IgD-negative memory B cell (primary cell): ENCODE measurements around the gene STAT3. TPM values are rescaled to one million over a fixed set of nuclear protein-coding genes. Genes with fewer than 3 reads are reported as not detected.
"Not testable (repeated sequence)": the region's sequence is repeated elsewhere in the genome, so short reads cannot be mapped to it uniquely, and the experiment has no call there.

ENCODE experiments used
- H3K27ac Mint-ChIP-seq, 3 donors: one replicate each; pipeline ENCODE4 v1.8.0; 2020 to 2022; ENCODE audit warnings: mild to moderate bottlenecking in 3 of 3, mixed read lengths in 3 of 3, moderate library complexity in 1 of 3
- H3K27me3 Mint-ChIP-seq: one replicate; pipeline ENCODE4 v1.8.0; 2021; ENCODE audit warnings: mixed read lengths
- H3K36me3 Mint-ChIP-seq: one replicate; pipeline ENCODE4 v1.8.0; 2020; ENCODE audit warnings: mild to moderate bottlenecking, mixed read lengths
- H3K4me1 Mint-ChIP-seq, 3 donors: one replicate each; pipeline ENCODE4 v1.8.0; 2020 to 2022; ENCODE audit warnings: mixed read lengths in 3 of 3, mild to moderate bottlenecking in 1 of 3
- H3K4me3 Mint-ChIP-seq, 4 donors: one replicate each; pipeline ENCODE4 v1.8.0; 2020 to 2022; ENCODE audit warnings: mild to moderate bottlenecking in 4 of 4, mixed read lengths in 4 of 4, moderate library complexity in 3 of 4
- H3K9me3 Mint-ChIP-seq, 3 donors: one replicate each; pipeline ENCODE4 v1.8.0; 2020 to 2021; ENCODE audit warnings: mixed read lengths in 3 of 3, mild to moderate bottlenecking in 1 of 3
- polyA plus RNA-seq: library from polyadenylated mRNA; unstranded; fragments of 300-500 nt; fragmentation: Illumina TruSeq; gene quantifications from one replicate; pipeline ENCODE4 v1.2.3, GENCODE V29; 2021

Gene STAT3
- polyA plus RNA-seq, 1 donor from 2014 or later = 106 TPM

- H3K36me3 Mint-ChIP-seq = peaks cover 3% of the 10 kb centered on the region
- H3K4me1 Mint-ChIP-seq = peaks cover 49 to 56% (median 56%) of the 10 kb centered on the region in 3 donors
These were observed 114.6 kb downstream of the STAT3 start for GRCh38 chr17:42273474-42274252.

DNA sequence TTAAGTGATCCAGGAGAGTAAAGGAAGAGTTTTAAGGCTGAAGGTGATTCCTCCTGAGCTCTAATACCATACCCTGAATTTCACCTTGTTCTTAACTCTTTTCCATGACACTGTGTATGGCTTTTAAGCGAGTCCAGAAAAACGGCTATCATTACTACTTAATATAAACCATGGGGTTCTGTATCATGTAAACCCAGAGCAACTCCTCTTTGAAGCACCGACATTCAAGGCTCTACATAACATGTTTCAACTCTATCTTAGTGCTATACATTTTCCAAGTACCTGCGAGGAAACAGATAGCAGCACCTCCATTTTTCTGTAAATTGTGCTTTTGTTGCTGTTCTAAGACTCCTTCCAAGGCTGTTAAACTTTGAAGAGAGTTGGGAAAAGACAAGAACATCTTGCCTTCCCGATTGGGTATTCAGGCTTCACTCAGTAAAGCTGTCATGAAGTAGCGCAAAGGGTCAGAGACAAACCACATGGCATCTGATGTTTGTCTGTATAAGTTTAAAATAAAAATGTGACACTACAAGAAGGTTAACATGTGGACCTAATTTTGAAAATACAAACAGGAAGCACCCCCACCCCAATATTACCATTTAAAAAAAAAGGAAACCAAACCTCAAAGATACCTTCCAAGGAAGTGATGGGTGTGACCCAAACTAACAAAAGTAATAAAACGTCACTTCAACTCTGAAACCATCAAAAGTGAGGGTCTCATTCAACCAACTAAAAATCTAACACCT lies 115.9 kb downstream of the STAT3 start:
- H3K4me3 Mint-ChIP-seq = peak overlapping the region; percentile 61 to 93 (median 80)
- peak overlapping the region; percentile 4 to 89 (median 54) for H3K27ac Mint-ChIP-seq
- H3K4me1 Mint-ChIP-seq = peaks cover 45 to 60% (median 58%) of the 10 kb centered on the region in 3 donors
- H3K9me3 Mint-ChIP-seq = no peaks in the 10 kb centered on the region
- peaks cover 3% of the 10 kb centered on the region for H3K36me3 Mint-ChIP-seq
- peaks cover 2% of the 10 kb centered on the region for H3K27me3 Mint-ChIP-seq

More at GRCh38 chr17:42273474-42274252, 114.6 kb downstream of the STAT3 start:
- H3K27ac Mint-ChIP-seq = peak overlapping the region; percentile 24 to 92 (median 86)
- H3K9me3 Mint-ChIP-seq = no peaks in the 10 kb centered on the region
- peaks cover 2% of the 10 kb centered on the region for H3K27me3 Mint-ChIP-seq
- peak overlapping the region; percentile 93 to 99 (median 96) for H3K4me3 Mint-ChIP-seq

GRCh38 chr17:42271779-42272035 lies 116.5 kb downstream of the STAT3 start:
- Mint-ChIP-seq H3K4me1 (peaks cover 42 to 60% (median 58%) of the 10 kb centered on the region in 3 donors), H3K9me3 (no peaks in the 10 kb centered on the region), H3K27me3 (peaks cover 2% of the 10 kb centered on the region), H3K4me3 (peak overlapping the region in 3 of 4 donors; percentile 75 to 93 (median 84)), H3K27ac (peak overlapping the region; percentile 4 to 89 (median 4)), H3K36me3 (peaks cover 3% of the 10 kb centered on the region)

GRCh38 chr17:42271006-42271778 lies 117.0 kb downstream of the STAT3 start:
- Mint-ChIP-seq H3K27ac (peak overlapping the region; percentile 4 to 89 (median 4)), H3K4me3 (peak overlapping the region in 3 of 4 donors; percentile 75 to 93 (median 84)), H3K36me3 (peaks cover 3% of the 10 kb centered on the region), H3K9me3 (no peaks in the 10 kb centered on the region), H3K4me1 (peaks cover 42 to 60% (median 58%) of the 10 kb centered on the region in 3 donors), H3K27me3 (peaks cover 2% of the 10 kb centered on the region)

- peaks cover 3% of the 10 kb centered on the region for H3K36me3 Mint-ChIP-seq
- H3K4me1 Mint-ChIP-seq = peaks cover 41 to 60% (median 58%) of the 10 kb centered on the region in 3 donors
These were observed 117.6 kb downstream of the STAT3 start for GRCh38 chr17:42270596-42270995.

DNA sequence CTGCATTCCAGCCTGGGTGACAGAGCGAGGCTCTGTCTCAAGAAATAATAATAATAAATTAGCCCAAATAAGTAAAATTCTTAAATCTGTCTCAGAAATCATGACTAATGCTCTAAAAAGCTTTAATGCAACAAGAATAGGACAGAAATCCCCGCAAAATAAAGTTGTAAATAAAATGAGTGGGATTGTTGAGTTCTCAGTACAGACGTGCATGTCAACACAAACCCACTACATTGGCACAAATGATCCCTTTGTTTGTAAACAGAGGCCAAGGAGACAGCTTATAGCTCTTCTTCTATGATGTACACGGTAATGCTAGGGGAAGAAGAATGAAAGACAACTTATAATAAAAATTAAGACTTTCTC lies 118.1 kb downstream of the STAT3 start:
- Mint-ChIP-seq H3K27ac (no peak overlapping the region), H3K4me3 (peak overlapping the region in 1 of 4 donors; percentile 45), H3K4me1 (peaks cover 37 to 55% (median 55%) of the 10 kb centered on the region in 3 donors), H3K9me3 (no peaks in the 10 kb centered on the region), H3K36me3 (peaks cover 3% of the 10 kb centered on the region), H3K27me3 (no peaks in the 10 kb centered on the region)

More at GRCh38 chr17:42270596-42270995, 117.6 kb downstream of the STAT3 start:
- H3K4me3 Mint-ChIP-seq = peak overlapping the region in 1 of 4 donors; percentile 65
- peaks cover 2% of the 10 kb centered on the region for H3K27me3 Mint-ChIP-seq
- H3K27ac Mint-ChIP-seq = no peak overlapping the region
- no peaks in the 10 kb centered on the region for H3K9me3 Mint-ChIP-seq

DNA sequence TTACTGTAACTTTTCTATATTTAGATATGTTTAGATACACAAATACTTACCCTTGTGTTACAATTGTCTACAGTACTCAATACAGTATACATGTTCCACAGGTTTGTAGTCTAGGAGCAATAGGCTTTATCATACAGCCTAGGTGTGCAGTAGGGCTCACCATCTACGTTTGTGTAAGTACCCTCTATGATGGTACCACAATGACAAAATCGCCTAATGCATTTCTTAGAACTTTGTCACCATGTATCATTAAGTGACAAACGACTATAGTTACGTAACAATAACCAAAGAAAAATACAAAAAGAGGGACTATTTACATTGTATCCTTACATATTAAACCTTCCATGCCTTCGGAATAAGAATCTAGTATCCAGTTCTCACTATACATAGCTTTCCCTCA lies 120.0 kb downstream of the STAT3 start:
- Mint-ChIP-seq H3K4me1 (peaks cover 25 to 40% (median 39%) of the 10 kb centered on the region in 3 donors), H3K27me3 (no peaks in the 10 kb centered on the region), H3K36me3 (no peaks in the 10 kb centered on the region), H3K9me3 (no peaks in the 10 kb centered on the region), H3K27ac (no peak overlapping the region), H3K4me3 (peak overlapping the region in 1 of 4 donors; percentile 63)

GRCh38 chr17:42266918-42267766 lies 121.1 kb downstream of the STAT3 start:
- Mint-ChIP-seq H3K36me3 (no peaks in the 10 kb centered on the region), H3K4me3 (no peak overlapping the region), H3K9me3 (no peaks in the 10 kb centered on the region), H3K27ac (peak overlapping the region in 2 of 3 donors; percentile 21 to 29), H3K27me3 (no peaks in the 10 kb centered on the region), H3K4me1 (peaks cover 16 to 31% (median 30%) of the 10 kb centered on the region in 3 donors)

GRCh38 chr17:42266462-42266861 lies 121.8 kb downstream of the STAT3 start:
- no peaks in the 10 kb centered on the region for H3K27me3 Mint-ChIP-seq
- peak overlapping the region in 2 of 3 donors; percentile 21 to 29 for H3K27ac Mint-ChIP-seq
- H3K36me3 Mint-ChIP-seq = no peaks in the 10 kb centered on the region
- H3K4me1 Mint-ChIP-seq = peaks cover 12 to 24% (median 23%) of the 10 kb centered on the region in 3 donors
- no peaks in the 10 kb centered on the region for H3K9me3 Mint-ChIP-seq
- H3K4me3 Mint-ChIP-seq = peak overlapping the region in 1 of 4 donors; percentile 23

- not testable (repeated sequence) for H3K36me3 Mint-ChIP-seq, H3K27me3 Mint-ChIP-seq, H3K9me3 Mint-ChIP-seq, H3K27ac Mint-ChIP-seq, H3K4me3 Mint-ChIP-seq
- H3K4me1 Mint-ChIP-seq = peaks cover 10 to 25% (median 22%) of the 10 kb centered on the region in 3 donors
These were observed 123.9 kb downstream of the STAT3 start for GRCh38 chr17:42264366-42264765.

Other genes with a start within 250 kb of the STAT3 start
- 86.8 TPM for gene RAB5C, start 233.5 kb downstream of the STAT3 start, polyA plus RNA-seq
- not detected for gene KCNH4, start 207.3 kb downstream of the STAT3 start, polyA plus RNA-seq
- gene HCRT, start 203.0 kb downstream of the STAT3 start, polyA plus RNA-seq = not detected
- 24.3 TPM for gene GHDC, start 193.9 kb downstream of the STAT3 start, polyA plus RNA-seq
- gene STAT5B, start 112.1 kb downstream of the STAT3 start, polyA plus RNA-seq = 60.4 TPM
- gene STAT5A, start 99.9 kb downstream of the STAT3 start, polyA plus RNA-seq = 63.0 TPM
- gene CAVIN1, start 34.8 kb upstream of the STAT3 start, polyA plus RNA-seq = not detected
- 17.2 TPM for gene ATP6V0A1, start 70.4 kb upstream of the STAT3 start, polyA plus RNA-seq
- gene NAGLU, start 147.8 kb upstream of the STAT3 start, polyA plus RNA-seq = 14.4 TPM
- gene HSD17B1, start 164.5 kb upstream of the STAT3 start, polyA plus RNA-seq = 0.39 TPM
- gene COASY, start 173.7 kb upstream of the STAT3 start, polyA plus RNA-seq = 64.9 TPM
- 44.8 TPM for gene MLX, start 178.7 kb upstream of the STAT3 start, polyA plus RNA-seq
- gene PSMC3IP, start 189.3 kb upstream of the STAT3 start, polyA plus RNA-seq = 2.9 TPM
- gene RETREG3, start 220.9 kb upstream of the STAT3 start, polyA plus RNA-seq = 105 TPM
- 11.8 TPM for gene TUBG1, start 221.2 kb upstream of the STAT3 start, polyA plus RNA-seq